Measurements from ENCODE around the gene ABHD16B.

DNA sequence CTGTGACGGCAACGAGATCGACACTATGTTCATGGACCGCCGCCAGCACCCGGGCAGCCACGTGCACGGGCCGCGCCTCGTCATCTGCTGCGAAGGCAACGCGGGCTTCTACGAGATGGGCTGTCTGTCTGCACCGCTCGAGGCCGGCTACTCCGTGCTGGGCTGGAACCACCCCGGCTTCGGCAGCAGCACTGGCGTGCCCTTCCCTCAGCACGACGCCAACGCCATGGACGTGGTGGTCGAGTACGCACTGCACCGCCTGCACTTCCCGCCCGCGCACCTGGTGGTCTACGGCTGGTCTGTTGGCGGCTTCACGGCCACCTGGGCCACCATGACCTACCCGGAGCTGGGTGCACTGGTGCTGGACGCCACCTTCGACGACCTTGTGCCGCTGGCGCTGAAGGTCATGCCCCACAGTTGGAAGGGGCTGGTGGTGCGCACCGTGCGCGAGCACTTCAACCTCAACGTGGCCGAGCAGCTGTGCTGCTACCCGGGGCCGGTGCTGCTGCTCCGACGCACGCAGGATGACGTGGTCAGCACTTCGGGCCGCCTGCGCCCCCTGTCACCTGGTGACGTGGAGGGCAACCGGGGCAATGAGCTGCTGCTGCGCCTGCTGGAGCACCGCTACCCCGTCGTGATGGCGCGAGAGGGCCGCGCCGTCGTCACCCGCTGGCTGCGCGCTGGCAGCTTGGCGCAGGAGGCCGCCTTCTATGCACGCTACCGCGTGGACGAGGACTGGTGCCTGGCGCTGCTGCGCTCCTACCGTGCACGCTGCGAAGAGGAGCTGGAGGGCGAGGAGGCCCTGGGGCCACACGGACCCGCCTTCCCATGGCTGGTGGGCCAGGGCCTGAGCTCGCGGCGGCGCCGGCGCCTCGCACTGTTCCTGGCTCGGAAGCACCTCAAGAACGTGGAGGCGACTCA, 943 bp downstream of the ABHD16B start:
- TF ChIP-seq CTCF (IDR thresholded peaks at IDR 0.05) (no peak), POLR2AphosphoS5 (IDR thresholded peaks at IDR 0.05) (no peak)

Measured in stomach (tissue), 4 donors.